GM18517 (cell line): ENCODE results near the gene ZDHHC11.
"Not testable (repeated sequence)": the region's sequence is repeated elsewhere in the genome, so short reads cannot be mapped to it uniquely, and the experiment has no call there.

Experiments used
- ATAC-seq: cut with Tn5 transposase; IDR thresholded peaks from one replicate; pipeline ENCODE4 v1.9.1; 2021; ENCODE audit warnings: mild to moderate bottlenecking, moderate library complexity; ENCODE audit not compliant: unreplicated experiment

Gene ZDHHC11

DNA sequence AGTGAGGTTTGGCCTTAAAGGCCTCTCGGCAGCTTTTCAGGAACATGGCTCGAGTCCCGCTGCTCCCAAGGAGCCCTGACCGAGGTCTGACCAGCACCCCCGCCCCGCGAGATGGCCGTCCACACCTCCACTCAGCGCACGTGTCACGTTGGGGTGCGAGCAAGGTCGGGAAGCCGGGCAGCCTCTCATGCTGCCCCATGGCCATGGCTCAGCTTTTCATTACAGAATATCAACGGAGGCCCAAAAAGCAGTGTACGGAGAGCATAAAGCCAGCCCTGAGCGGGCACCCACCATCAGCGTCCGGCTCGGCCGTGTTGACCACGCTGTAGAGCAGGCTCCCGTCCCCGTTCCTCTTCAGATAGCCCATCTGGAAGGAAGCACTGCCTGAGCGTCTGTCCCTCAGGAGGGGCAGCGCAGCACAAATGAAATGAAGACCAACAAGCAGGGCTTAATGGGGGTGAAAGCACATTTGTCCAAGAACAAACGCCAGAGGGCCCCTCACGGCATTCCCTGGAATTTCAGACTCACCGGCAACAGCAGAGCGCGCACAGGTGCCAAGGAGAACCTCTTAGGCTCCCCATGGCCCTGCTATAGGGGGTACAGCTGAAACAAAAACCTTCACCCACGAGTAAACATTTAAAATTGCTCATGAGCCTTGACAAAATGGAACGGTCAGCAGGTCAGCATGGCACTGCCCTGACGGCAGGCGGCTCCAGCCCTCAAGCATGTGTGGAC is 30.2 kb upstream of the ZDHHC11 start:
- no peak for ATAC-seq

DNA sequence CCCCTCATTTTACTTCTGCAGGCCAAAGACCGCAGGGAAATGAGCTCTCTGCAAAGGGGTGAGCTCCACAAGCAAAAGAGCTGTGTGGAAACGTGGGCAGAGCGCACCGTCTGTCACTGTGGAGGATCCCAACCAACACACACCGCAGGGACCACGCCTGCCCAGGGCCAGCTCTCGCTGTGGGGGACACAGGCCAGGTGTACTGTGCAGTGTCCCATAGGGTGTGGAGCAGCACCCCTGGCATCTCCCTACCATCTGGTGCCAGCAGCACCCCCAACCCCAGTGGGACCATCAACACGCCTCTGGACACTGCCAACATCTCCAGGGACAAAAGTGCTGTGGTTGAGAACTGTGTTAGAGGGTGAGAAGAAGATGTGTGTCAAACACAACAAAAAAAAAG is 27.9 kb upstream of the ZDHHC11 start:
- ATAC-seq, result not testable (repeated sequence)

DNA sequence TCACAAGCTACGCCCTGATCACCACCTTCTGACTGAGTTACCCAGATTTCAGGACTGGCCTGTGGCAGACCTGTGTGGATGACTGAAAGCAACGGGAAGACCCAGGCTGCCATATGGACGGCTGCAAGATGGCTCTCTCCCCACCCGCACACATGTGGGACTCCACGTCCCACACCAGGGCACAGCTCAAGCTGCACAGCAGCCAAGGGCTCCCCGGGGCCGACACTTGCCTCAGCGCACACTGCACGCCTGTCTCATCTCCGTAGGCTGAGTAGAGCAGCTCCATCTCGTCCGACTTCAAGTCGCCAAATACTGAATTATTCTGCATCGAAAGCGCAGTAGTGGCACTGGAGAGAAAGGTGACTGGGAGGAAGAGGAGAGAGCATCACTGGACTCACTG is 27.3 kb upstream of the ZDHHC11 start:
- ATAC-seq, result no peak

DNA sequence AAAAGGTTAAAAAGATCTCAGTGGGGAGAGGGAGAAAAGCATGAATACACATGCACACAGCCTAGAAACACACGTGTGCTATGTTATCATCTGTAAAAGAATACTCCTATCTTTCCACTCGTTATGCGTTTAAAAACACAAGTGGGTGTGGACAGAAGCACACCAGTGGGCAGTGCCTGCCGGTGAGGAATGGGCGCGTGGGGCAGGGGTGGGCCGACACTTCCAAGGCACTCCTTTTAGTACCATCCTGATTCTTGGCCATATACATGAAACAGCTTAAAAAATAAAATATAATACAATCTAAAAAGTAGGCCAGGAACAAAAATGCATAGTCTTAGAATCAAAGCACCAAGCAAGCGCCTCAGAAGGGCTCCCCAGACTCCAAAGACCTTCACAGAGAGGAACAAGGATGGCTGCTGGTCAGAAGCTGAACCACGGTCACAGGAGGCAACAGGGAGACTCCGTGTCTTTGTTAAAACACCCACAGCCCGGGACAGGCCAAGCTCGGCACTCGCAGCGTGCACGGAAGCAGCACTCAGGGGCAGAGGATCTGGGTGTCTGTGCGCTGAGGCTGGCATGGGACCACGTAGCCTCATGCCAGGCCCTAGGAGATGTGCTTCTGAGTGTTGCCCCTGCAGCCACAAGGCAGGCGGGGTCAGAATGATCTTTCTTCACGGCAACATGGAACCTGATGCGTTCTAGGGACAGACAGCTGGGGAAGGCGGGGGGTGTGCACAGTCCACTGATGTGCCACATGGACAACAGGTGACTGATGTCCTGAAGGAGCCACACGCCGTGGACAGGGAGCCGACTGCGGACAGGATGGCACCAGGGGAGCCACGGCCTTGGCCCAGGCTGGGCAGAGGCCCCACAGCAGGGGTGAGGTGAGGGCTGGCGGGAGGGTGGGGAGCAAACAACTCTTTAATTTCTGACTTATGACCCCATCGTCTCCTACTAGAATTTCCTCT is 25.9 kb upstream of the ZDHHC11 start:
- no peak for ATAC-seq

DNA sequence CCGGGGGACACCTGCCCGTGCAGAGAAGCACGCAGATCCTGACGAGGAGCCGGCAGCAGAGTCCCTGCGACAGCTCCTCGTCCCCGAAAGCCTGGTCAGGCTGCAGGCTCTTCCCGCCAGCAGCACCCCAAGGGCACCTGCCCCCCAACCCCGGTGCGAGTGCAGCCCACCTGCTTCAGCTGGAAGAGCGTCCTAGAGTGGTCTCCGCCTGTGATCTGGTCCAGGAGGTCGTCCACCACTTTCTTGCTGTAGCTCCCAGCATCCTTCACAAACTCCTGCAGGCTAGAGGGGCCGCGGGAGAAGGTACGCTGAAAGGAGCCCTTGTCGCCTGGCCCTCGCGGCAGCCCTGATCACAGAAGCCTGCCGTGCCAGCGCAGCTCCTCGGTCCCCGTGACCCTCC is 25.1 kb upstream of the ZDHHC11 start:
- ATAC-seq, result no peak

DNA sequence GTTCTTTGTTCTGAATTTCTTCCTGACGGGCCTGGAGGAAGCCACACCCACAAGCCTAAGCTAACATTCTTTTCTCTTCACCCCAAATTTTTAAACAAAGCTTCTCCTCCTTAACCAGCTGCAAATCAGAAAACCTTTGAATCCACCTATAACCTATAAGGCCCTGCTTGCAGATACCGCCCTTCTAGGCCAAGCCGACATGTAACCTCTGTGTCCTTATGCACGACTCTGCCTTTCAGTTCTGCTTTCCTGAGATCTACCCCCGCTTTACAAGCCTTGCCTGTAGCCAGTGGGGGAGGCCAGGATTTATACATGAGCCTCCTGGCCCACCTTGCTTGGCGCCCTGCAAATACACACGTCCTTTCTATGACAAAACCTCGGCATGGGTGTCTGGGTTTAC is 22.5 kb upstream of the ZDHHC11 start:
- no peak for ATAC-seq

DNA sequence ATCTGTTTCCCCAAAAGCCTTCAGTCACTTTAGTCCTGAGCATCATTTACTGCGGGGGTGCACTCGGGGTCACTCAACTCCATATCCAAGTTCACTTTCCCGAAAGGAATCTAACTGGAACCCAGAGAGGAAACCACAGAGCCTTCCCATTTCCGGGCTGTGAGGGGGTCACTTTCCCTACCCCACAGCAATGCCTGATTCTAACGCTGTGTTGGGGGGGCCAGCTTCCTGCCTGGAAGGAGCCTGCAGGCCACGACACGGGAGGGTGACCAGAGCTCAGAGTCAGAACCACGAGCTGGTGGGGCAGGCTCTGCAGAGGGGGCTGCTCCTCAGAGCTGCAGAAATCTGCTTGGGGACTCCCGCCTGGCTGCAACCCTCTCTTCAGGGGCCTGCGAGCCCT is 21.5 kb upstream of the ZDHHC11 start:
- ATAC-seq, result no peak

DNA sequence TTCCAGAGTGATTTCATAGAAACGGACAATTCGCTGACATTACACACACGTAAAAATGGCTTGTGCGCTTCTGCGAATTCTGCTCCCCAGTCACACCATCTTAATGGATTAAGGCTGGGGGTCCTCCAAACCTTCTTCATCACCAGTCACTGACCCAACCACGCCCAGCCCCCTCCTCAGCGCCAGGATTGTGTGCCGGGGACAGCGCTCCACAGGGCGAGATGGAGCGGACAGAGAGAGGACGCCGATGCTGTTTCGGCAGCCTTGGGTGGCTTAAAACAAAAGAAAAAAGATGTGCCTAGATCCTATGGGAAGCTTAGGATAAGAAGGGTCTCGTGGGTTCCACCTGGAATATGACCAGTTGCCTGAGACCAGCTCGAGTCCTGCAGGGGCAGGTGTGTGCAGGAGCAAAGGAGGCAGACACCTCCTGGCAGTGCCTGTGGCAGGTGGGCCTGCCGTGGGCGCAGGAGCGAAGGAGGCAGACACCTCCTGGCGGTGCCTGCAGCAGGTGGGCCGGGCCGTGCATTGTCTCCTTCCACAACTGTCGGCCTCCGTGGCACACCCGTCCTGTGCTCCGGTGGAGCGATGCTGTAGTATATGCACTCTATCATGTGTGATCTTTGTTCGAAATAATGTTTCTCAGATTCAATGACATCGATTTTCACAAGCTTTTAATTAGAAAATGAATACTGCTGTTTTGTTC is 21.0 kb upstream of the ZDHHC11 start:
- ATAC-seq, result no peak

DNA sequence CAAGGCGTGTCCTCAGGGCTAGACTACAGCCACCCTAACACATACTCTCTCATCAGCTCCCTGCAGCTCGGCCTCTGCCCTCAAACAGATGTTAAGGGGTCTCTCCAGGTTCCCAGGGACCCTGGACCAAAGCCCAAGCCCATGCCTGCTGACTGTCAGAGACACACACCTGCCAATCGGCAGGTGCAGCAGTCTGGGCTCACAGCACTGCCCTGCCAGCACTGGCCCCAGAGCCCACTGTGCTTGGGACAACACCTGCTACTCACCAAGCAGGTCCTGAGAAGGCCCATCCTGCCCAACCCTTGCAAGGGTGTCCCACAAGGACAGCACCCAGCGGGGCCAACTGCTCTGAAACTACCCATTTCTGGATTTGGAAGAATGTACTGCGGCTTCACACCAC is 20.2 kb upstream of the ZDHHC11 start:
- no peak for ATAC-seq

DNA sequence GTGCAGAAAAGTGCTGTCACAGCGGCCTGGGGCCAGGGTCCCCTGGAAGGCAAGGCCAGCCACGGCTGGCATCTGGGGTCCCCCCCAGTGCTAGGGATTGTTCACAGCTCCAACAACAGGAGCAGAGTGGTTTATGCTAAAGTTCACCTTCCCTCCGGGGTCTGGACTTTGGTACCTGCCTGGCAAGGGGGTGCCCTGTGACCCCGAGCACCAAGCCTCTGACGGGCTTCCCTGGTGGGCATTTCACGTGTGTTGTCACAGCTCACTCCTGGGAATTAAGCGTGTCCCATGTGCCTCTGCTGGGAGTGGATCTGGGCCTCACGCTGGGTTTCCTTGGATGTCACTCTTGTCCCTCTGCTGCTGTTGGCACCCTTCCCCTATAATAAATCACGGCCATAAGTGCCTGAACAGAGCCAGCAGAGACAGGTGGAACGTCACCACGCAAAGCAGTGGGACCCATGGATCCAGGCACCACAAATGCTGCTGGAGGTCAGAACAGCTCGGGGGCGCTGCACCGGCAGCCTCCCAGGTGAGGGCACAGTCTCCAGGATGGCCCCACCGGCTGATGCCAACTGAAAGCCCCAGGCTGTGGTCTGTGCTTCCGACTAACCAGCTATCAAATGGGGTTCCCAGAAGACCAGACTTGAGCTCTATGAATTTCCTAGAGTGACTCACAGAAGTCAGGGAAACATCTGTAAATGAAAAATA is 17.8 kb upstream of the ZDHHC11 start:
- no peak for ATAC-seq

DNA sequence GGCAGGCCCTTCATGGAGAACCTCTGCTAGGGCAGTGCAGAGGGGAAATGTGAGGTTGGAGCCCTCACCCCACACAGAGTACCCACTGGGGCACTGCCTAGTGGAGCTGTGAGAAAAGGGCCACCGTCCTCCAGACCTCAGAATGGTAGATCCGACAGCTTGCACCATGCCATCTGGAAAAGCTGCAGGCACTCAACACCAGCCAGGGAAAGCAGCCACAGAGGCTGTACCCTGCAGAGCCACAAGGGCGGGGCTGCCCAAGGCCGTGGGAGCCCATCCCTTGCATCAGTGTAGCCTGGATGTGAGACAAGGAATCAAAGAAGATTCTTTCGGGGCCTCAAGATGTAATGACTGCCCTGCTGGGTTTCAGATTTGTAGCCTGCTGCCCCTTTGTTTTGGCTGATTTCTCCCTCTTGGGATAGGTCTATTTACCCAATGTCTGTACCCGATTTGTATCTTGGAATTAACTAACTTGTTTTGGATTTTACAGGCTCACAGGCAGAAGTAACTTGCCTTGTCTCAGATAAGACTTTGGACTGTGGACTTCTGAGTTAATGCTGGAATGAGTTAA is 16.6 kb upstream of the ZDHHC11 start:
- no peak for ATAC-seq

DNA sequence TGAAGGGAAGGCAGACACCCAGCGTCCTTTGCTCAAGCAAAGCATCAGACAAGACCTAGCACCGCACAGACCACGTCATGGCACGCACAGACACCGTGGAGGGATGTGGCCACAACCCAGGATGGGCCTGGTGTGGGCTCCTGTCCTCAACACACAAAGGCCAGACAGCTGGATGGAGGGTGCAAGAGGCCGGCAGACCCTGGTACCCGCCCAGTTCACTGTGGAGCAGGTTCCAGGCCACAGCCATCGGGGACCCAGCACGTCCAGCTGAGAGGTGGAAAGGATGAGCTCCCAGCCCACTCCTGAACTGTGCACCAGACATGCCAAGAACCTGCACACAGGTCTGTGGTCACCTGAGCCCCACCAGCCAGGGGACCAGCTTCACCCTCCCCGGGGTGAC is 15.0 kb upstream of the ZDHHC11 start:
- ATAC-seq, result no peak

DNA sequence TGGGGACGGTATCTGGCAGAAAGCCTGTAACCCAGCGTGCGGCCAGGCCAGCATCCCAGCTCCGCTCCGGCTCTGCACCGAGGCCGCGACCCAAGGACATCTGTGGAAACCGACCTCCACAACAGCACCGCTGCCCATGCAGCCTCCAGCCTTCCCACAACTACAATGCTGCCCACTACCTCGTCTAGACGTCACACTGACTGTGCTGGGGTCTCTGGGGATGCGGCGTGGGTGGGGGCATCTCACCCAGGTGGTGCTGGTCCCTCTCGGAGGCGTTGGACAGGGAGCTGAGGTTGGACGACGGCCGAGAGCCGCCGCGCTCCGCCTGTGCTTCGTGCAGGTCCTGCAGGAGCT is 14.4 kb upstream of the ZDHHC11 start:
- ATAC-seq, result no peak

DNA sequence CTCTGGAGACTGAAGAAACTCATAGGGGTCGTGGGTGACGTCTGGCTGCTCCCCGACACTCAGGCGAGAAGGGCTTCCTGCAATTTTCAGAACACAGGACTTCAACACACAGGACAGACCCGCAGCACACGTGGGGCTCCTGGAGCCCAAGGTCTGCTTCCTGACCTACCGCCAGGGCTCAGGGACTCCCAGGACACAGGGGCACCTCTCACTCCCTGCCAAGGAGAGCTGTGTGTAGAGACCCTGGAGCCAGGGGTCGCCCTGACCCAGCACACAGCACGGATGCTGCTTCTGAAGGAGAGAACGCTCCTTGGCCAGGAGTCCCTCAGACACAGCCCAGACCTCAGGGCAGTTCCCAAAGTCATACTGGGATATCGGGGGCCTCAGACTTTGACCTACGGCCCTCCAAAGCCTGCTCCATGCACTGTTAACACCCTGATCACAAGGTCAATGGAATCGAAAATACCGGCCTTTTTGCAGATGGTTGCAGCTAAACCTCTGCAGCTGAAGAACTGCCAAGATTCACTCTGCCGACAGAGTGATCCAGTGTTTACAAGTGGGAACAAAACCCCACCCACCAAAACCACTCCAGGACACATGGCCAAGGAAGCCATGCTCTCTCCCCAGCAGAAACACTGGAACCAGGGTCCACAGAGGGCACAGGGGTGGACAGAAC is 13.8 kb upstream of the ZDHHC11 start:
- no peak for ATAC-seq

DNA sequence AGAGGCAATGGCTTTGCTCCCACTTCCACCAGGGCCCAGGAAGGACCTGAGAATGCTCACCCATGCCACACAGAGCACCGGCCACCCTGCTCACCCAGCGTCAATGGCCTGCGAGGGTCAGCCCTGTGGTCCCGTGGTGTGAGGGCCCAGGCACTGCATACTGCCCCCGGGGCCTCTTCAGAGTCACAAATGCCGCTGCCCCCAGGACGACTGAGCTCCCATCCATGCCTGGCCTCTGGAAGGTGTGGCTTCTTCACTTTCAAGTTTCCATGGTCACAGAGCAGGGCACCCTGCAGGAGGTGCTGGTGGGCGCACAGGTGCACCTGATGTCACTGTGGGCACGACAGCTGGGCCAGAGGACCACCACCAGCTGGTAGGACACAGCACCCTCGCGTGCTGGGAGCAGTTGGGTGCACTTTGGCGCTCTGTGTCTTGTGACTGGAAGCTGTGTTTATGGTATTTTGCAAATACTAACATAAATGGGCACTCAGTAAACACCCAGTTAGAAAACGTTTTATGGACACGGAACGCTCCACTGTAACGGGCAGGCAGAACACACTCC is 12.5 kb upstream of the ZDHHC11 start:
- no peak for ATAC-seq

DNA sequence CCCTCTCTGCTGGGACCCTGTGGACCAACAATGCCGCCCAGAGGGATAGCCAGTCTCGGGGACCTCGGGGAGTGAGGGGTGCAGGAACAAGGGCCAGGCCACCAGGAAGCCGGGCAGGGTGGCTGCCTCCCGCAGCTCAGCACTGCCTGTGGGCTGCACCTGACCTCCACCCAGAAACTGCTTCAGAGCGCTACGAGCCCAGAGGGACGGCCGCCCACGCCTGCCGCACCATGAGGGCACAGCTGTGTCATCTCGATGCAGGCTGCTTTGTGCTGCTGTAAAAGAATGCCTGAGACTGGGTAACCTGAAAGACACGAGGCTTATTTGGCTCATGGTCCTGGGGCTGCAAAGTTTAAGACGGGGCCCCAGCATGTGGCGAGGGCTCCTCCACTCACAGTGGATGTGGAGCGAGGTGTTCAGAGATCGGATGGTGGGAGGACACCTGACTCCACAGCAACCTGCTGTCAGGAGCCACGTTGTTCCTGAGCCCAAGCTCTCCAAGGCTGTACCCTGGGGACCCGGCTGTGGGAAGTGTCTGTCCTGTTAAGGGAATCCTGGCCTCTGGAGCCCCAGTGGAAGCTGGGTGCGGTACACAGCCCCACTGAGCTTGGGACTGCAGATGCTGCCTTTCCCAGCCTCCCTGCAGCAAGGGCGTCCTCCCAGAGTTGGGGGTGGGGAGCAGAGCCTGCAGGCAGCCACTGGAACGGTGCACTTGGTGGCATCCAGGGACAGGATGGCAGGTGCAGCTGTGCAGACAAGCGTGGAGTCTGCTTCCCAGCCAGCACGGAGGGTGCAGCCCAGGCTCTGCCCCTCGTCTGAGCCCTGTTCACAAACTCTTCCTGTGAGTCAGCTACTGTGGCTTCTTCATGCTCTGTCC is 11.8 kb upstream of the ZDHHC11 start:
- no peak for ATAC-seq

DNA sequence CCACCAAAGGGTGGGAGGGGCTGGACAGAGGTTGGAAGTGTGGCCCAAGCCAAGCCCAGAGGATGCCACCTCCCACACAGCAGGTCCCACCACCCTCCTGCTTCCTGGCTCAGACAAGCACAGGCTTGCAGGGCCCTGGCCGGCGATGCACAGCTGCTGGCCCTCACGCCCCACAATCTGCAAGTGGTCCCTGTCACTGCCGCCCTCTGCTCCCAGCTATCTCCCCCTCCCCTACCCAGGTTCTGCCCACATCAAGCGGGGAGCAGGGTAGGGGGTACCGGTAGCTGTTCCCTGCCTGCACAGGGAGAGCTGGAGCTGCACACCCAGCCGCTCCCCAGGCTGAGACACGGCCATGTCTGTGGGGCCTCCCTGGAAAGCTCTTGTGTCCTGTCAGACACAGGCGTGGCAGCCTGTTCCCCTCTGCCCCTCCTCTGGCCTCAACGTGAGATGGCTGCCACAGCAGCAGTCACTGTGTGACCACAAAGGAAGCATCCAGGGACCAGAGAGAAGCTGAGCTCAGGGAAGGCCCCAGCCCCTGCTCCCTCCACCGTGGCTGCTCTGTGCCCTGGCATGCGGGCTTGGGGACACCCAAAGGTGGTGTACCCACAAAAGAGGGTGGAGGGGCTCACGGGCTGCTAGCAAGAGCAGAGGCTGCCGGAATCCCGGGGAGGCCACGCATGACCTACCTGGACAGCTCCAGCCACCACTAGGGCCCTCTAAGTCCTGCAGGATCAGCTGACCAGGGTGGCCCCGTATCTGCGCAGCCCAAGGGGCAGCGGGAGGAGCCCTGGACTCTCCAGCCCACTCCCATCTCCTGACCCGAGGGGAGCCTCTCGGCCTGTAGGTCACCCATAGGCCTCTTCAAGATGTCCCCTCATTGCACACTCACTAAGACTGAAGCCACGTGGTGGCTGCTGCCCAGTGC is 10.9 kb upstream of the ZDHHC11 start:
- no peak for ATAC-seq
